ENCODE measurements around the gene PTX4.

DNA sequence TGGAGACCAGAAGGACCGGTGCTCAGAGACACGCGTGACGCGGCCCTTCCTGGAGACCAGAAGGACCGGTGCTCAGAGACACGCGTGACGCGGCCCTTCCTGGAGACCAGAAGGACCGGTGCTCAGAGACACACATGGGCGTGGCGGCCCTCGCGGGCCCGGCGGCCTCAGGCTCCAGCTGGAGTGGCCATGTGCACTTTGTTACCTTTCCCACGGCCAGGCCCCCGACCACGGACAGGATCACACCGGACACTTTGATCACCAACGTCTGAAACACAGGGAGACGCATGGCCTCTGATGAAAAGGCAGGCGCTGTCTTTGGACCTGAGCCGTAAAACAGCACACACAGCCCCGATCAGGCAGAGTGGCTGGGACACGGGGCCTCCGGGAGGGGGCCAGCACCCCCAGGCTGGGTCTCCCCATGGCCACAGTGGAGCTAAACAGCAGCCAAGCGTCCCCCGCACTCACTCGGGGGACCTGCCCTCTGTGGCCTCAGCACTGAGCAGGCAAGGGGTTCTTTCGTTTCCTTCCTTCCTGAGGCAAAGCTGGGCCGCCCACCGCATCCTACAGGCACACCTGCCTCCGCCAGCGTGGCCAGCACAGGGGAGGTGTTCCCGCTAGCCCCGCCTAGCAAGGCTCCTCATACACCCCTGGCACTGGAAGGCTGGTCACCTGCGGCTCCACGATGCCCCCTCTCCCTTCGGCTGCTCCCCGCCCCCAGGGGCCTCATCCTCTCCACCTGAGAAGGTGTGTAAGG, 31.1 kb downstream of the PTX4 start:
- TF ChIP-seq, protein P1, sequence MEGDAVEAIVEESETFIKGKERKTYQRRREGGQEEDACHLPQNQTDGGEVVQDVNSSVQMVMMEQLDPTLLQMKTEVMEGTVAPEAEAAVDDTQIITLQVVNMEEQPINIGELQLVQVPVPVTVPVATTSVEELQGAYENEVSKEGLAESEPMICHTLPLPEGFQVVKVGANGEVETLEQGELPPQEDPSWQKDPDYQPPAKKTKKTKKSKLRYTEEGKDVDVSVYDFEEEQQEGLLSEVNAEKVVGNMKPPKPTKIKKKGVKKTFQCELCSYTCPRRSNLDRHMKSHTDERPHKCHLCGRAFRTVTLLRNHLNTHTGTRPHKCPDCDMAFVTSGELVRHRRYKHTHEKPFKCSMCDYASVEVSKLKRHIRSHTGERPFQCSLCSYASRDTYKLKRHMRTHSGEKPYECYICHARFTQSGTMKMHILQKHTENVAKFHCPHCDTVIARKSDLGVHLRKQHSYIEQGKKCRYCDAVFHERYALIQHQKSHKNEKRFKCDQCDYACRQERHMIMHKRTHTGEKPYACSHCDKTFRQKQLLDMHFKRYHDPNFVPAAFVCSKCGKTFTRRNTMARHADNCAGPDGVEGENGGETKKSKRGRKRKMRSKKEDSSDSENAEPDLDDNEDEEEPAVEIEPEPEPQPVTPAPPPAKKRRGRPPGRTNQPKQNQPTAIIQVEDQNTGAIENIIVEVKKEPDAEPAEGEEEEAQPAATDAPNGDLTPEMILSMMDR (IDR thresholded peaks at IDR 0.05; ENCODE audit: insufficient read depth, low read length, poor library complexity, severe bottlenecking): no peak
- TF ChIP-seq EZH2phosphoT487 (conservative IDR thresholded peaks at IDR 0.05; ENCODE audit: low read length): no peak

All from SU-DHL-6 (cell line).